MCF 10A (cell line): Measurements from ENCODE around the gene SPPL3. TPM values are rescaled to one million over a fixed set of nuclear protein-coding genes. Genes with fewer than 3 reads are reported as not detected.

Source experiments
- BruUV-seq: library from RNA; stranded (reverse); fragments of 400-500 nt; replicated peaks from 2 replicates; lab custom pipeline; 2021; lab: Mats Ljungman, UMichigan
- CTCF ChIA-PET: fragments of 300-600 bp; sonication (Branson Sonifier 250); formaldehyde crosslinking; extraction: SDS; loops from one replicate; lab custom pipeline; 2021; ENCODE audit warnings: antibody characterized with exemption, inconsistent platforms; lab: Yijun Ruan, JAX
- POLR2A ChIA-PET: fragments of 300-600, 350-650 bp; sonication (Branson Sonifier 250); formaldehyde crosslinking; extraction: SDS; loops from one replicate; lab custom pipeline; 2020; ENCODE audit warnings: antibody characterized with exemption, inconsistent platforms; lab: Yijun Ruan, JAX
- DNase-seq: peaks from one replicate; pipeline ENCODE4 v3.0.0-alpha.2; 2018; ENCODE audit not compliant: unreplicated experiment
- H3K27ac Mint-ChIP-seq: one replicate; pipeline ENCODE4 v1.8.0; 2022; ENCODE audit warnings: mild to moderate bottlenecking, low read depth, mixed read lengths; ENCODE audit not compliant: unreplicated experiment
- H3K27me3 Mint-ChIP-seq: one replicate; pipeline ENCODE4 v1.8.0; 2022; ENCODE audit warnings: mixed read lengths; ENCODE audit not compliant: insufficient read depth, unreplicated experiment
- H3K36me3 Mint-ChIP-seq: one replicate; pipeline ENCODE4 v1.8.0; 2022; ENCODE audit warnings: mild to moderate bottlenecking, moderate library complexity, mixed read lengths; ENCODE audit not compliant: insufficient read depth, unreplicated experiment
- H3K4me1 Mint-ChIP-seq: one replicate; pipeline ENCODE4 v1.8.0; 2022; ENCODE audit warnings: mixed read lengths; ENCODE audit not compliant: insufficient read depth, unreplicated experiment
- H3K4me3 Mint-ChIP-seq: one replicate; pipeline ENCODE4 v1.8.0; 2022; ENCODE audit warnings: mild to moderate bottlenecking, moderate library complexity, mixed read lengths; ENCODE audit not compliant: unreplicated experiment
- H3K9me3 Mint-ChIP-seq: one replicate; pipeline ENCODE4 v1.8.0; 2022; ENCODE audit warnings: mixed read lengths; ENCODE audit not compliant: unreplicated experiment
- CTCF ChIP-seq: fragments of 200-600 bp; IDR thresholded peaks from one replicate; pipeline ENCODE4 v1.8.0; 2022; ENCODE audit warnings: antibody characterized with exemption, mild to moderate bottlenecking; ENCODE audit not compliant: unreplicated experiment
- intact Hi-C: fragments of 100-400 bp; cut with micrococcal nuclease; formaldehyde crosslinking; loops from 2 replicates; pipeline ENCODE4 v1.14.1; 2022
- total RNA-seq: library from RNA; stranded (reverse); gene quantifications from 2 replicates; pipeline ENCODE4 v1.2.3, GENCODE V29; 2022

Gene SPPL3
- total RNA-seq, 1 experiment from 2014 or later, result 32.6 TPM

GRCh38 chr12:120851944-120852343, 52.2 kb downstream of the SPPL3 start:
- no peak for DNase-seq
- intact Hi-C loops, result no loop called here
- BruUV-seq, result no TSS peak
- ChIA-PET POLR2A (interaction anchor here (1.4 kb wide), 1 partner anchor 18 kb away, joined by 4 read pairs; no protein-coding TSS in a partner anchor), CTCF (interaction anchor here (1.0 kb wide), 2 partner anchors 28 to 92 kb away, joined by 4 to 5 read pairs; no protein-coding TSS in a partner anchor)
- Mint-ChIP-seq H3K4me1 (peaks cover 27% of the 10 kb centered on the region), H3K27ac (peak overlapping the region; percentile 86), H3K27me3 (no peaks in the 10 kb centered on the region), H3K4me3 (no peak overlapping the region), H3K36me3 (peaks cover 12% of the 10 kb centered on the region), H3K9me3 (no peaks in the 10 kb centered on the region)
- TF ChIP-seq CTCF, result no peak

- intact Hi-C loops, result no loop called here
- H3K27ac Mint-ChIP-seq, result peak overlapping the region; percentile 86
- no peak overlapping the region for H3K4me3 Mint-ChIP-seq
- no peaks in the 10 kb centered on the region for H3K9me3 Mint-ChIP-seq
- CTCF ChIA-PET, result interaction anchor here (0.6 to 1.0 kb wide), 3 partner anchors 19 to 93 kb away, joined by 3 to 5 read pairs (median 4); no protein-coding TSS in a partner anchor
- no TSS peak for BruUV-seq
- peaks cover 12% of the 10 kb centered on the region for H3K36me3 Mint-ChIP-seq
- POLR2A ChIA-PET, result interaction anchor here (0.6 to 1.4 kb wide), 3 partner anchors 18 to 87 kb away, joined by 3 to 4 read pairs (median 3); no protein-coding TSS in a partner anchor
- H3K27me3 Mint-ChIP-seq, result no peaks in the 10 kb centered on the region
- DNase-seq, result no peak
- no peak for TF ChIP-seq CTCF
- peaks cover 23% of the 10 kb centered on the region for H3K4me1 Mint-ChIP-seq
These were observed 52.7 kb downstream of the SPPL3 start for GRCh38 chr12:120851444-120851843.

GRCh38 chr12:120849765-120850164, 54.4 kb downstream of the SPPL3 start:
- POLR2A ChIA-PET, result interaction anchor here (0.6 to 1.7 kb wide), 5 partner anchors 12 to 75 kb away, joined by 3 to 6 read pairs (median 4); no protein-coding TSS in a partner anchor
- peak; percentile 63 for DNase-seq
- peaks cover 14% of the 10 kb centered on the region for H3K36me3 Mint-ChIP-seq
- peak overlapping the region; percentile 86 for H3K27ac Mint-ChIP-seq
- CTCF ChIA-PET, result interaction anchor here (0.6 to 0.8 kb wide), 4 partner anchors 22 to 261 kb away, joined by 3 to 4 read pairs (median 3); no protein-coding TSS in a partner anchor
- H3K9me3 Mint-ChIP-seq, result no peaks in the 10 kb centered on the region
- H3K27me3 Mint-ChIP-seq, result no peaks in the 10 kb centered on the region
- intact Hi-C loops, result no loop called here
- H3K4me1 Mint-ChIP-seq, result peaks cover 23% of the 10 kb centered on the region
- BruUV-seq, result no TSS peak
- TF ChIP-seq CTCF, result no peak
- no peak overlapping the region for H3K4me3 Mint-ChIP-seq

GRCh38 chr12:120847814-120848213, 56.3 kb downstream of the SPPL3 start:
- BruUV-seq, result no TSS peak
- TF ChIP-seq CTCF, result no peak
- Mint-ChIP-seq H3K4me1 (peaks cover 17% of the 10 kb centered on the region), H3K27me3 (no peaks in the 10 kb centered on the region), H3K27ac (no peak overlapping the region), H3K36me3 (peaks cover 18% of the 10 kb centered on the region), H3K4me3 (no peak overlapping the region), H3K9me3 (no peaks in the 10 kb centered on the region)
- intact Hi-C loops, result no loop called here
- ChIA-PET CTCF (interaction anchor here (1.5 to 2.4 kb wide), 2 partner anchors 124 to 201 kb away, joined by 8 to 12 read pairs; no protein-coding TSS in a partner anchor), POLR2A (interaction anchor here (1.2 kb wide), 1 partner anchor 9 kb away, joined by 3 read pairs; no protein-coding TSS in a partner anchor)
- no peak for DNase-seq
